Keratinocyte (primary cell): ENCODE measurements around the gene LANCL3.
"Not testable (repeated sequence)": the region's sequence is repeated elsewhere in the genome, so short reads cannot be mapped to it uniquely, and the experiment has no call there.

Source experiments
- CTCF ChIP-seq, 3 experiments: IDR thresholded peaks in 1 of 3; conservative IDR thresholded peaks in 1 of 3; optimal IDR thresholded peaks in 1 of 3; 2 replicates in 2 of 3; 3 replicates in 1 of 3; pipeline versions ENCODE3 to v1.5.1; 2011; ENCODE audit warnings: low read length in 3 of 3, mild to moderate bottlenecking in 3 of 3, moderate library complexity in 2 of 3, control low read depth in 1 of 3, inconsistent platforms in 1 of 3; ENCODE audit not compliant: insufficient read depth in 2 of 3; ENCODE audit errors: extremely low read depth in 1 of 3
- EZH2 ChIP-seq: IDR thresholded peaks from one replicate; pipeline ENCODE4 v1.6.1; 2012; ENCODE audit warnings: inconsistent platforms, mild to moderate bottlenecking, low read length, moderate library complexity

GRCh38 chrX:37571426-37572107 lies at the start of gene LANCL3:
- TF ChIP-seq CTCF (optimal IDR thresholded peaks at IDR 0.05 in 1 of 3, IDR thresholded peaks at IDR 0.05 in 1 of 3, conservative IDR thresholded peaks at IDR 0.05 in 1 of 3; ENCODE audit: extremely low read depth in 1 of 3, insufficient read depth in 2 of 3, low read length in 3 of 3); EZH2: not testable (repeated sequence)
